Neuronal stem cell (in vitro differentiated cells): ENCODE data around the gene FBXL13.
"Not testable (repeated sequence)": the region's sequence is repeated elsewhere in the genome, so short reads cannot be mapped to it uniquely, and the experiment has no call there.

Experiments used
- DNase-seq: peaks from one replicate; pipeline ENCODE4 v3.0.0-alpha.2; 2013; ENCODE audit warnings: low spot score
- H2AFZ ChIP-seq: one replicate; pipeline ENCODE4 v1.6.1; 2013; ENCODE audit warnings: mild to moderate bottlenecking, low read length, inconsistent platforms
- H2AK5ac ChIP-seq: 2 replicates; pipeline ENCODE4 v1.6.1; 2013; ENCODE audit warnings: low read depth, mild to moderate bottlenecking, inconsistent platforms, low read length, moderate library complexity, mixed read lengths
- H2BK120ac ChIP-seq: 2 replicates; pipeline ENCODE4 v1.6.1; 2013; ENCODE audit warnings: low read depth, mild to moderate bottlenecking, inconsistent platforms, low read length, moderate library complexity, mixed read lengths
- H2BK12ac ChIP-seq: one replicate; pipeline ENCODE4 v1.6.1; 2013; ENCODE audit warnings: low read length, inconsistent platforms
- H2BK15ac ChIP-seq: 2 replicates; pipeline ENCODE4 v1.6.1; 2013; ENCODE audit warnings: mild to moderate bottlenecking, low read length, inconsistent platforms, mixed read lengths
- H2BK5ac ChIP-seq: one replicate; pipeline ENCODE4 v1.6.1; 2013; ENCODE audit warnings: inconsistent platforms, mild to moderate bottlenecking, low read length, moderate library complexity
- H3K14ac ChIP-seq: one replicate; pipeline ENCODE4 v1.6.1; 2013; ENCODE audit warnings: low read length, inconsistent platforms
- H3K18ac ChIP-seq: 2 replicates; pipeline ENCODE4 v1.6.1; 2013; ENCODE audit warnings: low read length, inconsistent platforms
- H3K23ac ChIP-seq: 2 replicates; pipeline ENCODE4 v1.6.1; 2013; ENCODE audit warnings: low read depth, mild to moderate bottlenecking, mixed read lengths, low read length, inconsistent platforms; ENCODE audit not compliant: poor library complexity
- H3K27ac ChIP-seq: replicated peaks from 3 replicates; pipeline ENCODE4 v1.5.1; 2013; ENCODE audit warnings: low read length, inconsistent platforms
- H3K27me3 ChIP-seq, 3 experiments: 2 replicates each; pipeline ENCODE4 v1.6.1; 2013; ENCODE audit warnings: low read length in 3 of 3, mild to moderate bottlenecking in 2 of 3, inconsistent platforms in 1 of 3, low read depth in 1 of 3, mixed read lengths in 1 of 3, moderate library complexity in 1 of 3; ENCODE audit not compliant: control insufficient read depth in 3 of 3, insufficient read depth in 3 of 3
- H3K36me3 ChIP-seq, 2 donors: replicated peaks in 1 of 2; 2 replicates each; pipeline ENCODE4 v1.6.1; 2013; ENCODE audit warnings: low read length in 2 of 2; ENCODE audit not compliant: control insufficient read depth in 2 of 2, insufficient read depth in 2 of 2
- H3K4ac ChIP-seq: 2 replicates; pipeline ENCODE4 v1.6.1; 2013; ENCODE audit warnings: inconsistent platforms, mild to moderate bottlenecking, low read length, moderate library complexity
- H3K4me1 ChIP-seq, 2 donors: 1 replicate in 1 of 2; 2 replicates in 1 of 2; pipeline ENCODE4 v1.6.1; 2013; ENCODE audit warnings: low read length in 2 of 2, low read depth in 1 of 2; ENCODE audit not compliant: control insufficient read depth in 2 of 2, insufficient read depth in 1 of 2
- H3K4me2 ChIP-seq: one replicate; pipeline ENCODE4 v1.6.1; 2013; ENCODE audit warnings: mild to moderate bottlenecking, low read length, inconsistent platforms; ENCODE audit not compliant: insufficient read depth, poor library complexity, severe bottlenecking
- H3K4me3 ChIP-seq, 2 donors: 2 replicates each; pipeline ENCODE4 v1.5.1; 2013; ENCODE audit warnings: low read length in 2 of 2, mild to moderate bottlenecking in 2 of 2, inconsistent platforms in 1 of 2, moderate library complexity in 1 of 2
- H3K79me1 ChIP-seq: one replicate; pipeline ENCODE4 v1.6.1; 2013; ENCODE audit warnings: low read depth, mild to moderate bottlenecking, inconsistent platforms, low read length, moderate library complexity
- H3K9ac ChIP-seq: one replicate; pipeline ENCODE4 v1.6.1; 2013; ENCODE audit warnings: mild to moderate bottlenecking, low read depth, low read length, inconsistent platforms; ENCODE audit not compliant: poor library complexity
- H3K9me3 ChIP-seq, 2 donors: replicated peaks in 1 of 2; 2 replicates each; pipeline versions ENCODE3 to v1.6.1; 2013; ENCODE audit warnings: low read length in 2 of 2, mild to moderate bottlenecking in 2 of 2, inconsistent platforms in 1 of 2, low read depth in 1 of 2, mixed read lengths in 1 of 2, moderate library complexity in 1 of 2; ENCODE audit not compliant: control insufficient read depth in 2 of 2, insufficient read depth in 1 of 2
- H4K8ac ChIP-seq: one replicate; pipeline ENCODE4 v1.6.1; 2013; ENCODE audit warnings: low read depth, mild to moderate bottlenecking, inconsistent platforms, low read length, moderate library complexity
- H4K91ac ChIP-seq: one replicate; pipeline ENCODE4 v1.6.1; 2013; ENCODE audit warnings: low read length, low read depth, mild to moderate bottlenecking, inconsistent platforms; ENCODE audit not compliant: poor library complexity
- WGBS, 2 donors: extraction: QIAGEN DNeasy Blood & Tissue Kit; methylation state at CpG; one replicate each; pipeline ENCODE4 v1.1.7; 2013; ENCODE audit warnings: missing lambda C conversion rate in 2 of 2, mixed read lengths in 1 of 2; ENCODE audit not compliant: insufficient read length in 2 of 2, insufficient replicate concordance in 1 of 2; ENCODE audit errors: extremely low coverage in 2 of 2; 5-methylcytosine and 5-hydroxymethylcytosine counted together

FBXL13 gene

GRCh38 chr7:102967798-102968197 is 106.8 kb downstream of the FBXL13 start:
- H3K36me3 ChIP-seq = no peaks in the 10 kb centered on the region
- H2BK5ac ChIP-seq = no peak overlapping the region
- no peak for DNase-seq
- H2BK120ac ChIP-seq = no peak overlapping the region
- no peak overlapping the region for H3K9ac ChIP-seq
- H3K4me2 ChIP-seq = no peak overlapping the region
- H4K91ac ChIP-seq = no peak overlapping the region
- H4K8ac ChIP-seq = no peak overlapping the region
- H3K79me1 ChIP-seq = no peaks in the 10 kb centered on the region
- no peak overlapping the region for H3K18ac ChIP-seq
- H2BK15ac ChIP-seq = no peak overlapping the region
- no peaks in the 10 kb centered on the region for H3K9me3 ChIP-seq
- no peak overlapping the region for H3K14ac ChIP-seq
- no peaks in the 10 kb centered on the region for H3K27me3 ChIP-seq
- no peak overlapping the region for H3K4me3 ChIP-seq
- H3K27ac ChIP-seq = no peak overlapping the region
- H3K23ac ChIP-seq = no peak overlapping the region
- H2BK12ac ChIP-seq = no peak overlapping the region
- no peak overlapping the region for H2AK5ac ChIP-seq
- H3K4me1 ChIP-seq = no peaks in the 10 kb centered on the region
- no peak overlapping the region for H2AFZ ChIP-seq
- no peak overlapping the region for H3K4ac ChIP-seq

GRCh38 chr7:102966465-102966864 is 108.1 kb downstream of the FBXL13 start:
- Histone ChIP-seq H3K4ac (no peak overlapping the region), H3K4me2 (no peak overlapping the region)
- WGBS, 2 donors = no CpG with 5 or more reads among the region's 2 CpGs

GRCh38 chr7:102961993-102962392 is 112.6 kb downstream of the FBXL13 start:
- H3K4me3 ChIP-seq, H3K14ac ChIP-seq, H4K91ac ChIP-seq, H3K36me3 ChIP-seq, H3K79me1 ChIP-seq, H3K9ac ChIP-seq, H2BK5ac ChIP-seq, H2BK15ac ChIP-seq, H3K27ac ChIP-seq, H3K23ac ChIP-seq, H3K18ac ChIP-seq, H2AK5ac ChIP-seq, H4K8ac ChIP-seq, H3K4ac ChIP-seq, H3K27me3 ChIP-seq, H2BK120ac ChIP-seq, DNase-seq, H3K4me1 ChIP-seq, H3K9me3 ChIP-seq, H3K4me2 ChIP-seq, H2BK12ac ChIP-seq, H2AFZ ChIP-seq: not testable (repeated sequence)
- no CpG with 5 or more reads among the region's 2 CpGs for WGBS, 2 donors

More at GRCh38 chr7:102966465-102966864, 108.1 kb downstream of the FBXL13 start:
- no peaks in the 10 kb centered on the region for H3K9me3 ChIP-seq
- no peak overlapping the region for H3K14ac ChIP-seq
- no peak overlapping the region for H2AK5ac ChIP-seq
- H2BK5ac ChIP-seq = no peak overlapping the region
- H3K27me3 ChIP-seq = no peaks in the 10 kb centered on the region
- no peak overlapping the region for H2BK120ac ChIP-seq
- H3K9ac ChIP-seq = no peak overlapping the region
- no peaks in the 10 kb centered on the region for H3K4me1 ChIP-seq
- no peak for DNase-seq
- no peak overlapping the region for H3K4me3 ChIP-seq
- no peak overlapping the region for H3K27ac ChIP-seq
- H4K91ac ChIP-seq = no peak overlapping the region
- no peak overlapping the region for H3K18ac ChIP-seq
- no peaks in the 10 kb centered on the region for H3K79me1 ChIP-seq
- no peak overlapping the region for H3K23ac ChIP-seq
- no peak overlapping the region for H4K8ac ChIP-seq
- H2BK12ac ChIP-seq = no peak overlapping the region
- H2AFZ ChIP-seq = no peak overlapping the region
- H3K36me3 ChIP-seq = no peaks in the 10 kb centered on the region
- H2BK15ac ChIP-seq = no peak overlapping the region

GRCh38 chr7:102958004-102958403 is 116.6 kb downstream of the FBXL13 start:
- not testable (repeated sequence) for H3K79me1 ChIP-seq, DNase-seq, H3K4me2 ChIP-seq, H3K23ac ChIP-seq, H2BK5ac ChIP-seq, H2BK120ac ChIP-seq, H3K14ac ChIP-seq, H3K36me3 ChIP-seq, H3K4me3 ChIP-seq, H3K9ac ChIP-seq, H3K18ac ChIP-seq, H4K8ac ChIP-seq, H2BK15ac ChIP-seq, H3K27ac ChIP-seq, H3K4me1 ChIP-seq, H3K27me3 ChIP-seq, H2BK12ac ChIP-seq, H4K91ac ChIP-seq, H3K4ac ChIP-seq, H3K9me3 ChIP-seq, H2AK5ac ChIP-seq, H2AFZ ChIP-seq
- whole genome bisulfite sequencing, 2 donors = no CpG with 5 or more reads among the region's 3 CpGs
